ENCODE results near the gene RCCD1. TPM values are rescaled to one million over a fixed set of nuclear protein-coding genes. Genes with fewer than 3 reads are reported as not detected.
"Not testable (repeated sequence)": the region's sequence is repeated elsewhere in the genome, so short reads cannot be mapped to it uniquely, and the experiment has no call there.

RCCD1 gene, protein sequence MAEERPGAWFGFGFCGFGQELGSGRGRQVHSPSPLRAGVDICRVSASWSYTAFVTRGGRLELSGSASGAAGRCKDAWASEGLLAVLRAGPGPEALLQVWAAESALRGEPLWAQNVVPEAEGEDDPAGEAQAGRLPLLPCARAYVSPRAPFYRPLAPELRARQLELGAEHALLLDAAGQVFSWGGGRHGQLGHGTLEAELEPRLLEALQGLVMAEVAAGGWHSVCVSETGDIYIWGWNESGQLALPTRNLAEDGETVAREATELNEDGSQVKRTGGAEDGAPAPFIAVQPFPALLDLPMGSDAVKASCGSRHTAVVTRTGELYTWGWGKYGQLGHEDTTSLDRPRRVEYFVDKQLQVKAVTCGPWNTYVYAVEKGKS
- total RNA-seq: 6.2 TPM
- polyA plus RNA-seq: 1 to 10 TPM; 2.2 to 4.2 (median 3.3) TPM

DNA sequence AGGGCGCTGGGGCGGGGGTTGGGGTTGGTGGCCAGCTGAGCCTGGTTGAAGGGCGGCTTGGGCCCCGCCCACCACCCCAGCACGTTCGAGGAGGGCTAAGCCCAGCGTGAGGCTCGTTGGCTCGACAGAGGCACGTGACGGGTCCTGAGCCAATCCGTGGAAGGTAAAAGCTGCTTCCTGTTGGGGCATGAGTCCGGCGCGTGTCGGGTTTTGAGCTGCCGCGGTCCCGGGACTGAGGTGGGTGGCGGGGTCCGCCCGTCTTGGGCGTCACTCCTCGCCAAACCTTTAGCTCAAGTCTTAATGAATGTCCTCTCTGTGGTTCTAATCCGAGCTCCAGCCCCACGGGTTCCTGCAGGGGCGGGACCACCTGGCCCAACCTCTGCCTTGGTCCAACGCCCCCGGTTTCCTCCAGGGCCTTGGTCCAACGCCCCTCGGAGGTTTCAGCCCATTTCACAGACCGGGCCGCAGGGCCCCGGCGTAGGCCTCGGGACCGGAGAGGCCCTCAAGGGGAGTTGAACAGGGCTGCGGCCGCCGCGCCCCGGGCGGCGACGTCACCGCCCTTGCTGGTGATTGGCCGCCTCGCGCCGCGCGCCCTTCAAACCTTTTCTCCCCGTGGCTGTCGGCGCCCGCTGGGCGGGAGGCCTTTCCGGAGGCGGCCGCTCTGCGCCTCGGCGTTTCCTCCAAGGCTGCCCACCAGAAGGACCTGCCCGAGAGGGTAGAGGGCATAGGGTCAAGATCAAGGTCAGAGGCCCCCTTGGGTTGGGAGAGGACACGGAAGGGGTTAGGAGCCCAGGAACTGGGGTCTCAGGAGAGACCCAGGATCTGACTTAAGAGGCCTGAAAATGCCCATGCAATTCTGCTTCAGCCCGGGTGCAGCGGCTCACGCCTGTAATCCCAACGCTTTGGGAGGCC lies at the start of gene RCCD1:
RCCD1 (plus strand) TSS at position 173 of the 912 bp plus-strand sequence. CDS start 1,851 bp downstream, outside the sequence.
- H3K9me3 Mint-ChIP-seq: peaks cover 0 to 1% (median 0%) of the 10 kb centered on the region in 7 donors
- Histone ChIP-seq H3K4me3 (ENCODE audit: low read depth, low read length) (peak within 1 kb of the TSS; percentile 71), H3K4me1 (ENCODE audit: control insufficient read depth, insufficient read depth, low read length, poor library complexity, severe bottlenecking) (peaks cover 24% of the 10 kb centered on the region), H3K9me3 (ENCODE audit: control insufficient read depth in 2 of 2, low read length in 2 of 2) (no peaks in the 10 kb centered on the region), H3K27ac (ENCODE audit: insufficient read depth, low read length, poor library complexity, severe bottlenecking) (peak within 1 kb of the TSS; percentile 96), H3K27me3 (ENCODE audit: control insufficient read depth, insufficient read depth, low read length) (no peaks in the 10 kb centered on the region), H3K36me3 (ENCODE audit: control insufficient read depth, insufficient read depth, low read length) (peaks cover 18% of the 10 kb centered on the region)
- DNase-seq (peak; percentile 87 to 96 (median 87)), ATAC-seq (ENCODE audit: low read depth in 2 of 2) (peak; percentile 96 to 97)
- peak within 1 kb of the TSS; percentile 48 to 95 (median 93) for H3K27ac Mint-ChIP-seq
- H3K4me1 Mint-ChIP-seq: peaks cover 0 to 26% (median 7%) of the 10 kb centered on the region in 4 donors
- peaks cover 14% of the 10 kb centered on the region for H3K36me3 Mint-ChIP-seq
- H3K4me3 Mint-ChIP-seq: peak within 1 kb of the TSS; percentile 89 to 96 (median 91)
- no peaks in the 10 kb centered on the region for H3K27me3 Mint-ChIP-seq

DNA sequence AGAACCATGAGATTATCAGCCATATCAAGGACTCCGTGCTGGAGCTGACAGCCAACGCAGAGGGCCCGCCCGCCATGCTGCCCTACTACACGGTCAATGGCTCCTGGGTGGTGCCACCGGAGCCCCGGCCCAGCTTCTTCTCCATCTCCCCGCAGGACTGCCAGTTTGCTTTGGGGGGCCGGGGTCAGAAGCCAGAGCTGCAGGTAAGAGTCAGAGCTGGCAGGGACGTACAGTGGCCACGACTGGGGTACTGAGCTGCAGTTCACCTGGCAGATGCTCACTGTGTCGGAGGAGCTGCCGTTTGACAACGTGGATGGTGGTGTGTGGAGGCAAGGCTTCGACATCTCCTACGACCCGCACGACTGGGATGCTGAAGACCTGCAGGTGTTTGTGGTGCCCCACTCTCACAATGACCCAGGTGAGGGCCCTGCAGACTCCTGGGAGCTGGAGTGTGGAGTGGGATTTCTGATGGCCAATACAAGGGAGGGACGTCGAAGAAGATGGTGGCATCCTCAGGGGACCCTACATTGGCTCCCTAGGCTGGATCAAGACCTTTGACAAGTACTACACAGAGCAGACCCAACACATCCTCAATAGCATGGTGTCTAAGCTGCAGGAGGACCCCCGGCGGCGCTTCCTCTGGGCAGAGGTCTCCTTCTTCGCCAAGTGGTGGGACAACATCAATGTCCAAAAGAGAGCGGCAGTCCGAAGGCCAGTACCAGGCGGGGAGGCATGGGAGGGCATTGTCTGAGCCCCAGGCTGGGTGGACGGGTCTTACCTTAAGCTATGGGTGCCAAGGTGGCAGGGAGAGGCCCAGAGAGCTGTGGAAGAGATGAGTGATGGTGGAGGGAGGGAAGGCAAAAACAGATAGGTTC lies 49.1 kb upstream of the RCCD1 start:
- Histone ChIP-seq H3K4me1 (ENCODE audit: control insufficient read depth, insufficient read depth, low read length, poor library complexity, severe bottlenecking) (peaks cover 16% of the 10 kb centered on the region), H3K36me3 (ENCODE audit: control insufficient read depth, insufficient read depth, low read length) (peaks cover 46% of the 10 kb centered on the region), H3K27me3 (ENCODE audit: control insufficient read depth, insufficient read depth, low read length) (no peaks in the 10 kb centered on the region), H3K9me3 (ENCODE audit: control insufficient read depth in 2 of 2, low read length in 2 of 2) (no peaks in the 10 kb centered on the region), H3K27ac (ENCODE audit: insufficient read depth, low read length, poor library complexity, severe bottlenecking) (no peak overlapping the region), H3K4me3 (ENCODE audit: low read depth, low read length) (no peak overlapping the region)
- Mint-ChIP-seq H3K4me3 (peak overlapping the region in 2 of 4 donors; percentile 39 to 64), H3K27ac (peak overlapping the region in 1 of 3 donors; percentile 67), H3K27me3 (no peaks in the 10 kb centered on the region), H3K9me3 (peaks cover 0 to 1% (median 0%) of the 10 kb centered on the region in 7 donors), H3K4me1 (peaks cover 4 to 34% (median 17%) of the 10 kb centered on the region in 4 donors), H3K36me3 (peaks cover 27% of the 10 kb centered on the region)
- ATAC-seq (ENCODE audit: low read depth in 2 of 2) (no peak), DNase-seq (no peak)

DNA sequence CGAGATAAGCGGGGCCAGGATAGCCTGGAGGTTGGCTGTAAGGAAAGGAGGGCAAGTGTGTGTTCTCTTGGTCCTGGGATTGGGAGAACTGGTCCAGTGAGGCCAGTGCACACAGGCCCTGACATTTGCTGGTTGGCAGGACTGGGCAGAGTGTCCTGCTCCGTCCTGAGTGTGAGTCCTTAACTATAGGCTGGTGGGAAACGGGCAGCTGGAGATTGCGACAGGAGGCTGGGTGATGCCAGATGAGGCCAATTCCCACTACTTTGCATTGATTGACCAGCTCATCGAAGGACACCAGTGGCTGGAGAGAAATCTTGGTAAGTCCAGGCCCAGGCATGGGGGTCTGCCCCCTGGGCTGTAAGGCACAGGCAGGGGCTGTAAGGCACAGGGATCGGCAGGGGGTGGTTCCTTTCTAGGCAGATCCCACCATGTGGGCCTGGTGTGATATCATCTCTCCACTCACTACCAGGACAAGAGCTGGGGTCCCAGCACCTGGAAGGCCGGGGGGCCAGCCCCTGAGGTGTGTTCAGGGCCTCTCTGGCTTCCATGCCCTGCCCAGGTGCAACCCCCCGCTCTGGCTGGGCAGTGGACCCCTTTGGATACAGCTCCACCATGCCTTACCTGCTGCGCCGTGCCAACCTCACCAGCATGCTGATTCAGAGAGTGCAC lies 48.4 kb upstream of the RCCD1 start:
- peaks cover 16% of the 10 kb centered on the region for H3K4me1 ChIP-seq (ENCODE audit: control insufficient read depth, insufficient read depth, low read length, poor library complexity, severe bottlenecking)
- H3K4me3 ChIP-seq (ENCODE audit: low read depth, low read length): no peak overlapping the region
- no peak for ATAC-seq (ENCODE audit: low read depth in 2 of 2)
- Mint-ChIP-seq H3K27me3 (no peaks in the 10 kb centered on the region), H3K4me1 (peaks cover 4 to 32% (median 17%) of the 10 kb centered on the region in 4 donors), H3K27ac (peak overlapping the region in 1 of 3 donors; percentile 67), H3K9me3 (peaks cover 0 to 1% (median 0%) of the 10 kb centered on the region in 7 donors), H3K4me3 (peak overlapping the region in 1 of 4 donors; percentile 44), H3K36me3 (peaks cover 27% of the 10 kb centered on the region)
- DNase-seq: no peak
- H3K36me3 ChIP-seq (ENCODE audit: control insufficient read depth, insufficient read depth, low read length): peaks cover 53% of the 10 kb centered on the region
- no peak overlapping the region for H3K27ac ChIP-seq (ENCODE audit: insufficient read depth, low read length, poor library complexity, severe bottlenecking)
- H3K27me3 ChIP-seq (ENCODE audit: control insufficient read depth, insufficient read depth, low read length): no peaks in the 10 kb centered on the region
- H3K9me3 ChIP-seq (ENCODE audit: control insufficient read depth in 2 of 2, low read length in 2 of 2): no peaks in the 10 kb centered on the region

DNA sequence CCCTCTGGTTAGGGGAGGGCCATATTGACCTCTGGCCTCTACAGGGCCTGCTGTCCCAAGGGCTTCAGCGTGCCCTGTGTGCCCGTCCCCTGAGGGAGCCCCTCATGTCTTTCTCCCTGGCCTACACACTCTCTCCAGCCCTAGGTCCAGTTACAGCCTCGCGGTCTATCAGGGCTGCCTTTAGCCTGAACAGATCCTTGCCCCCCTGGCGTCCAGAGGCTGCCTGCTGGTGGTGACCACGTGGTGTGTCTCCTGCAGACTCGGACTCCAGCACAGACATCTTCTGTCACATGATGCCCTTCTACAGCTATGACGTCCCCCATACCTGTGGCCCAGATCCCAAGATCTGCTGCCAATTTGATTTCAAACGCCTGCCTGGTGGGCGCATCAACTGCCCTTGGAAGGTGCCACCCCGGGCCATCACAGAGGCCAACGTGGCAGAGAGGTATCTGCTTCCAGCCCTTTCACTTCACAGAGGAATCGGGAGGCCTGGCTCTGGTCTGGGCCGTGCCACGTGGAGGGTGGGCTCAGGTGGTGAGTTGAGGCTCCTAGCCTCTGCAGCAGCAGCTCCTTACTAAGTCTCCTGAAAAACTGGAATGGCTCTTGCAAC lies 47.5 kb upstream of the RCCD1 start:
- H3K4me3 ChIP-seq (ENCODE audit: low read depth, low read length): no peak overlapping the region
- Mint-ChIP-seq H3K9me3 (peaks cover 0 to 1% (median 0%) of the 10 kb centered on the region in 7 donors), H3K27ac (no peak overlapping the region), H3K36me3 (peaks cover 27% of the 10 kb centered on the region), H3K4me3 (peak overlapping the region in 1 of 4 donors; percentile 72), H3K27me3 (no peaks in the 10 kb centered on the region), H3K4me1 (peaks cover 4 to 23% (median 11%) of the 10 kb centered on the region in 4 donors)
- H3K27ac ChIP-seq (ENCODE audit: insufficient read depth, low read length, poor library complexity, severe bottlenecking): no peak overlapping the region
- ATAC-seq (ENCODE audit: low read depth in 2 of 2): no peak
- H3K9me3 ChIP-seq (ENCODE audit: control insufficient read depth in 2 of 2, low read length in 2 of 2): no peaks in the 10 kb centered on the region
- H3K36me3 ChIP-seq (ENCODE audit: control insufficient read depth, insufficient read depth, low read length): peaks cover 61% of the 10 kb centered on the region
- no peaks in the 10 kb centered on the region for H3K27me3 ChIP-seq (ENCODE audit: control insufficient read depth, insufficient read depth, low read length)
- H3K4me1 ChIP-seq (ENCODE audit: control insufficient read depth, insufficient read depth, low read length, poor library complexity, severe bottlenecking): peaks cover 9% of the 10 kb centered on the region
- no peak for DNase-seq

DNA sequence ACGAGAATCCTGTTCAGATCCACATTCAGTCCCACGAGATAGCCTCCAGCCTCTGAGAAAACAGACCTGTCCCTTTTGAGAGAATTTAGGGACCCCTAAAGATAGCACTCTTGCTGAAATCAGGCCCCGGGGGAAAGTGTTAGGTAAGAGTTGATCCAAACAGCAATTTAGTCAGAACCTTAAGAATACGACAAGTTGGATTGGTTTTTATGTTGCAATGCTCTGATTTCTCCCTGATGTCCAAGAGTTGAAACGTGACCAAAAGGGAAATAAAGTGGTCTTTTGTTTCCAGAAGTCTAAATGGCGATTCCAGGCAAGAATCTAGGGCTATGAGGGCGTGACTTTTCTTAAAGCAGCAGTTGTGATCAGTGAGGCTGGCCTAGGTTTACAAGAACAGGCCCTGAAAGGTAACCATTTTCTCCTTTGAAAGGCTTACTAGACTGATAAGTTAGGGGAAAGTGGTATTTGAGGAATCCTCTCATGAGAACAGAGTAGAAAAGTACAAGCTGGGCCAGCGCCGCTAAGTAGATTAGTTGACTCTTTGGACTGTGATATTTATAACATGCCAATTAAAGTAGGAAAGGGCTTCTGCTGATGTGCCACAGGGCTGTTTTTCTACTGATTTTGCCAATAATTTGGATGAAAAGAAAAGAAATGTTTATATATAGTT lies 46.7 kb upstream of the RCCD1 start:
- ATAC-seq (ENCODE audit: low read depth in 2 of 2): no peak
- DNase-seq: no peak
- peaks cover 69% of the 10 kb centered on the region for H3K36me3 ChIP-seq (ENCODE audit: control insufficient read depth, insufficient read depth, low read length)
- Mint-ChIP-seq H3K27ac (no peak overlapping the region), H3K27me3 (no peaks in the 10 kb centered on the region), H3K9me3 (peaks cover 0 to 1% (median 0%) of the 10 kb centered on the region in 7 donors), H3K4me3 (peak overlapping the region in 1 of 4 donors; percentile 72), H3K36me3 (peaks cover 27% of the 10 kb centered on the region), H3K4me1 (peaks cover 4 to 22% (median 9%) of the 10 kb centered on the region in 4 donors)
- no peaks in the 10 kb centered on the region for H3K9me3 ChIP-seq (ENCODE audit: control insufficient read depth in 2 of 2, low read length in 2 of 2)
- H3K4me1 ChIP-seq (ENCODE audit: control insufficient read depth, insufficient read depth, low read length, poor library complexity, severe bottlenecking): peaks cover 8% of the 10 kb centered on the region
- no peak overlapping the region for H3K4me3 ChIP-seq (ENCODE audit: low read depth, low read length)
- H3K27ac ChIP-seq (ENCODE audit: insufficient read depth, low read length, poor library complexity, severe bottlenecking): no peak overlapping the region
- no peaks in the 10 kb centered on the region for H3K27me3 ChIP-seq (ENCODE audit: control insufficient read depth, insufficient read depth, low read length)

DNA sequence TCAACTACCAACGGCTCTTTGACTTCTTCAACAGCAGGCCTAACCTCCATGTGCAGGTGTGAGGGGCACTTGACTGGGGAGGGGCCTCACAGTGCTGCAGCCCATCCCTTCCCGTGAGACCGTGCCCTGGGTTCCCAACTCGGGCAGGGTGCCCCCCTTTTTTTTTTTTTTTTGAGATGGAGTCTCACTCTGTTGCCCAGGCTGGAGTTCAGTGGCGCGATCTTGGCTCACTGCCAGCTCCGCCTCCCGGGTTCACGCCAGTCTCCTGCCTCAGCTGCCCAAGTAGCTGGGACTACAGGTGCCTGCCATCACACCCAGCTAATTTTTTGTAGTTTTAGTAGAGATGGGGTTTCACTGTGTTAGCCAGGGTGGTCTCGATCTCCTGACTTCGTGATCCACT lies 45.2 kb upstream of the RCCD1 start:
- ATAC-seq (ENCODE audit: low read depth in 2 of 2): not testable (repeated sequence)

More for the DNA sequence above, 45.2 kb upstream of the RCCD1 start:
- not testable (repeated sequence) for H3K27ac ChIP-seq (ENCODE audit: insufficient read depth, low read length, poor library complexity, severe bottlenecking); H3K9me3 Mint-ChIP-seq; H3K27ac Mint-ChIP-seq; H3K4me3 Mint-ChIP-seq; H3K4me1 ChIP-seq (ENCODE audit: control insufficient read depth, insufficient read depth, low read length, poor library complexity, severe bottlenecking); H3K9me3 ChIP-seq (ENCODE audit: control insufficient read depth in 2 of 2, low read length in 2 of 2); DNase-seq; H3K27me3 ChIP-seq (ENCODE audit: control insufficient read depth, insufficient read depth, low read length); H3K27me3 Mint-ChIP-seq; H3K4me3 ChIP-seq (ENCODE audit: low read depth, low read length)
- Mint-ChIP-seq H3K4me1 (peaks cover 0 to 13% (median 5%) of the 10 kb centered on the region in 4 donors), H3K36me3 (peaks cover 38% of the 10 kb centered on the region)
- H3K36me3 ChIP-seq (ENCODE audit: control insufficient read depth, insufficient read depth, low read length): peaks cover 84% of the 10 kb centered on the region

All from CD4-positive, CD25-positive, alpha-beta regulatory T cell (primary cell).